Left renal cortex interstitium (tissue), 4 donors: ENCODE measurements around the gene LYRM9. TPM values are rescaled to one million over a fixed set of nuclear protein-coding genes. Genes with fewer than 3 reads are reported as not detected.
A peak's percentile ranks its signal among the peaks of the same experiment; 100 is the strongest.
"Not testable (repeated sequence)": the region's sequence is repeated elsewhere in the genome, so short reads cannot be mapped to it uniquely, and the experiment has no call there.

Experiments
- DNase-seq, 4 donors: peaks; one replicate each; pipeline ENCODE4 v3.0.0-alpha.2; 2013; ENCODE audit warnings: low read depth in 4 of 4, low spot score in 2 of 4, missing footprints in 1 of 4
- polyA plus RNA-seq, 4 donors: library from polyadenylated mRNA; unstranded; fragments of 120-200 nt; gene quantifications; one replicate each; pipeline ENCODE4 v1.2.1, GENCODE V29; 2013; ENCODE audit not compliant: insufficient read length in 4 of 4

The LYRM9 gene
- 10 to 100 TPM; 22.3 to 33.2 (median 26.1) TPM for polyA plus RNA-seq

- peak in 3 of 4 donors; percentile 65 to 81 (median 79) for DNase-seq
These were observed at the start of gene LYRM9 for GRCh38 chr17:27892866-27893769. Gene LYRM9, minus strand, starts transcription at chr17:27893365. Its CDS starts 10,671 bp downstream, at chr17:27882694.

GRCh38 chr17:27940503-27941428 lies 47.6 kb upstream of the LYRM9 start:
- no peak for DNase-seq

- DNase-seq = no peak
These were observed 46.6 kb upstream of the LYRM9 start for GRCh38 chr17:27939474-27940465.

- no peak for DNase-seq
These were observed 45.7 kb upstream of the LYRM9 start for GRCh38 chr17:27938864-27939263.

GRCh38 chr17:27938241-27938640 lies 45.1 kb upstream of the LYRM9 start:
- no peak for DNase-seq

- DNase-seq = no peak
These were observed 43.9 kb upstream of the LYRM9 start for GRCh38 chr17:27937025-27937546.

- DNase-seq = no peak
These were observed 36.8 kb upstream of the LYRM9 start for GRCh38 chr17:27930000-27930399.

- DNase-seq = no peak
These were observed 35.4 kb upstream of the LYRM9 start for GRCh38 chr17:27928587-27928986.

- no peak for DNase-seq
These were observed 34.6 kb upstream of the LYRM9 start for GRCh38 chr17:27927781-27928180.

GRCh38 chr17:27921599-27921998 lies 28.4 kb upstream of the LYRM9 start:
- no peak for DNase-seq

- DNase-seq = no peak
These were observed 27.9 kb upstream of the LYRM9 start for GRCh38 chr17:27921077-27921476.

GRCh38 chr17:27920569-27920968 lies 27.4 kb upstream of the LYRM9 start:
- DNase-seq = no peak

GRCh38 chr17:27919079-27919478 lies 25.9 kb upstream of the LYRM9 start:
- no peak for DNase-seq

- DNase-seq = no peak
These were observed 25.3 kb upstream of the LYRM9 start for GRCh38 chr17:27918498-27918897.

GRCh38 chr17:27917000-27917399 lies 23.8 kb upstream of the LYRM9 start:
- no peak for DNase-seq

GRCh38 chr17:27915709-27916108 lies 22.5 kb upstream of the LYRM9 start:
- no peak for DNase-seq

GRCh38 chr17:27914382-27914781 lies 21.2 kb upstream of the LYRM9 start:
- DNase-seq = no peak

- no peak for DNase-seq
These were observed 19.8 kb upstream of the LYRM9 start for GRCh38 chr17:27912964-27913363.

GRCh38 chr17:27912299-27912698 lies 19.1 kb upstream of the LYRM9 start:
- DNase-seq = not testable (repeated sequence)
